ENCODE measurements around the gene NDUFAF5.

Gene NDUFAF5

GRCh38 chr20:13809855-13810254 is 25.0 kb downstream of the NDUFAF5 start:
- DNase-seq (ENCODE audit: low spot score) = no peak
- Histone ChIP-seq H3K4me3 (no peak overlapping the region), H3K27ac (no peak overlapping the region)
- TF ChIP-seq, protein P1, sequence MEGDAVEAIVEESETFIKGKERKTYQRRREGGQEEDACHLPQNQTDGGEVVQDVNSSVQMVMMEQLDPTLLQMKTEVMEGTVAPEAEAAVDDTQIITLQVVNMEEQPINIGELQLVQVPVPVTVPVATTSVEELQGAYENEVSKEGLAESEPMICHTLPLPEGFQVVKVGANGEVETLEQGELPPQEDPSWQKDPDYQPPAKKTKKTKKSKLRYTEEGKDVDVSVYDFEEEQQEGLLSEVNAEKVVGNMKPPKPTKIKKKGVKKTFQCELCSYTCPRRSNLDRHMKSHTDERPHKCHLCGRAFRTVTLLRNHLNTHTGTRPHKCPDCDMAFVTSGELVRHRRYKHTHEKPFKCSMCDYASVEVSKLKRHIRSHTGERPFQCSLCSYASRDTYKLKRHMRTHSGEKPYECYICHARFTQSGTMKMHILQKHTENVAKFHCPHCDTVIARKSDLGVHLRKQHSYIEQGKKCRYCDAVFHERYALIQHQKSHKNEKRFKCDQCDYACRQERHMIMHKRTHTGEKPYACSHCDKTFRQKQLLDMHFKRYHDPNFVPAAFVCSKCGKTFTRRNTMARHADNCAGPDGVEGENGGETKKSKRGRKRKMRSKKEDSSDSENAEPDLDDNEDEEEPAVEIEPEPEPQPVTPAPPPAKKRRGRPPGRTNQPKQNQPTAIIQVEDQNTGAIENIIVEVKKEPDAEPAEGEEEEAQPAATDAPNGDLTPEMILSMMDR (IDR thresholded peaks at IDR 0.05) = no peak

- no peak overlapping the region for H3K27ac ChIP-seq
- H3K4me3 ChIP-seq = no peak overlapping the region
- TF ChIP-seq, protein P1 (IDR thresholded peaks at IDR 0.05) = no peak
- no peak for DNase-seq (ENCODE audit: low spot score)
Measured at GRCh38 chr20:13810446-13810845, 25.6 kb downstream of the NDUFAF5 start.

- Histone ChIP-seq H3K4me3 (no peak overlapping the region), H3K27ac (no peak overlapping the region)
- TF ChIP-seq, protein P1 (IDR thresholded peaks at IDR 0.05) = no peak
- DNase-seq (ENCODE audit: low spot score) = no peak
Measured at GRCh38 chr20:13813910-13814309, 29.1 kb downstream of the NDUFAF5 start.

DNA sequence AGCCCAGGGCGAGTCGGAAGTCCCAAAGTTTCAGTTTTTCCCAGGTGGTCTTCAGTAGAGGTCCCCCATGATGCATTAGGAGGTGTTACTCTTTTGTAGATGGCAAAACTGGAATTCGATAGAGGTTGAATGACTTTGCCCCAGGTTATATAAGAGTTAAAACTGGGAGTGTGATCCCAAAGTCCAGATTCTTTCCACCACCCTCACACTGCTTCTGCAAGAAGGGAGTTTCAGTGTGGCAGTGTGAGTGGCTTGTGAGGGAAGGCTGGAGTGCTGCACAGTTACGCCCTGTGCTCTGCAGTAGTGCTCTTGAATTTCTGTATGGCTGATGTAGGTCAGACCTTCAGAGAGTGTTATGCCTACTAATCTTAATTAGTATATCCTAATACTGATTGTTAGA is 29.8 kb downstream of the NDUFAF5 start:
- TF ChIP-seq, protein P1 (IDR thresholded peaks at IDR 0.05) = no peak
- Histone ChIP-seq H3K4me3 (no peak overlapping the region), H3K27ac (no peak overlapping the region)
- DNase-seq (ENCODE audit: low spot score) = no peak

DNA sequence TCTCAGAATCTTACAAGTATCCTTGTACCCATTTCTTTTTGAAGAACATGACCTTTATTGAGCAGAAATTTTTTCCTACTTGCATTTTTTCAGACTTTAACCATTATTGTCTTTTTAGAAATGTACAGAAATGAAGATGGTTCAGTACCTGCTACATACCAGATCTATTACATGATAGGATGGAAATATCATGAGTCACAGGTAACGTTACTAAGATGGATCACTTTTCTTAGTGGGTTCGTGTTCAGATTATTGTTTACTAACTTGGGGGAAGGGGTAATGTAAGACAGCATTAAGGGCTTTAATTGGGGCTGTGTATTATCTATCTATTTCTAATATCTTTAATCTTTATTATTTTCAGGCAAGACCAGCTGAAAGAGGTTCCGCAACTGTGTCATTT is 31.9 kb downstream of the NDUFAF5 start:
- no peak overlapping the region for H3K27ac ChIP-seq
- DNase-seq (ENCODE audit: low spot score) = no peak
- no peak overlapping the region for H3K4me3 ChIP-seq
- TF ChIP-seq, protein P1 (IDR thresholded peaks at IDR 0.05) = no peak

GRCh38 chr20:13817342-13817741 is 32.5 kb downstream of the NDUFAF5 start:
- Histone ChIP-seq H3K27ac (no peak overlapping the region), H3K4me3 (no peak overlapping the region)
- TF ChIP-seq, protein P1 (IDR thresholded peaks at IDR 0.05) = no peak
- no peak for DNase-seq (ENCODE audit: low spot score)

DNA sequence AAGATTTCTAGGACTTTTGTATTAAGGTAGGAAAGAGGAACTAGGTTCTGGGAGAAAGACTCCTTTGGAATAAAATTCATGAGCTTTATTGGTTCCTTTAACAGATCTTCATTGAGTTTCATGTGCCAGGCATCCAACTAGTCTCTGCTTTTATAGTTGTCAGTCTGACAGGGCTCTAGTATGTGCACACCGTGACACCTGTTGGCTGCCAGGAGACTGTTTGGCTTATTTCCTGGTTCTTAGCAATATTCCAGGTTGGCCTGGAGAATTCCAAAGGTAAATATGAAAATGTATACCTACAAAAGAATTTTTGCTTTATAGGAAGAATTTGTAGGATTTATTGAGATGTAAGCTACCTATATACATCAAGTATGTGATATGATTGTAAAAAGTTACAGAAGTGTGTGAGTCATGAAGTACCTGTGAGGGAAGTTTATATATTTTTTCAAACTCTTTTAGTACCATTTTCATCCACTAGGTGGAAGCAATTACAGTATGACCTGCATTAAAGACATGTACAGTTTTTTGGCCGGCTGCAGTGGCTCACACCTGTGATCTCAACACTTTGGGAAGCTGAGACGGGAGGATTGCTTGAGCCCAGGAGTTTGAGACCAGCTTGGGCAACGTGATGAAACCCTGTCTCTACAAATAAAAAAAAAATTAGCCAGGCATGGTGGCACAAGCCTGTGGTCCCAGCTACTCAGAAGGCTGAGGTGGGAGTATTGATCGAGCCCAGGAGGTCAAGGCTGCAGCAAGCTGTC is 35.2 kb downstream of the NDUFAF5 start:
- no peak overlapping the region for H3K4me3 ChIP-seq
- no peak for DNase-seq (ENCODE audit: low spot score)
- TF ChIP-seq, protein P1 (IDR thresholded peaks at IDR 0.05) = peak; percentile 62
- no peak overlapping the region for H3K27ac ChIP-seq

Data from coronary artery (tissue), 2 donors.